ENCODE results near the gene PRF1. TPM values are rescaled to one million over a fixed set of nuclear protein-coding genes. Genes with fewer than 3 reads are reported as not detected.

The PRF1 gene
- total and polyA plus RNA-seq, 2 of the 13 experiments (the other 11 are each of a cell fraction or from before 2014, with no cell fraction given) = 1.00 to 1.4 TPM

DNA sequence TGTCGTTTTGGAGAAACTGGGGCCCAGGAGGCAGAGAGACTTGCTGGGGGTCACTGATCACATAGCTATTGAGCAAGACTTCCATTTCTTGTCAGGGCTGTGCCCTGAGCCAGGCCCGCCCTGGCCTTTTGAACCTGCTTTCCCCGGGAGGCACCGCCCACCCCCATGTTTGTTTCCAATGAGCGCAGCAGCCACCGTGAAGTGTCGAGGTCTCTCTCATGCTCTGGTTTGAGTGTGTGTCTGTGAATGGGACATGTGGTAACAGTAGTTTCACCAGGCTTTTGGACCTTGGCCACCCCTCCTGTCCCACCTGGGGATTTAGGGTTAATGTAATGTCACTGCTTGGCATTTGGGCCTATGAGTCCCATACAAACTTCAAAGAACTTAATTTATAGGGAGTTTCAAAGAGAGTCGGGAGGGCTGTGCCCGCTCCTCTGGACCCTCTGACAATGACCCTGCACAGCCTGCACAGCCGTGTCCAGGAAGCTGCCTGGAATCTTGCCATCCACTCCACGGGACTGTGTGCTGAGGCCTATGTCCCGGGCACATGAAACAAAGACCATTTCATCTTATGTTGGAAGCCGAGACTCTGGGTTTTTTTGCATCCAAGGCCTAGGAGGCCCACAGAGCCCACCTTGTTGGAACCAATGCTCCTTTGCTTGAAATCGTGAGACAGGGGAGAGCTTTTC is 6.3 kb downstream of the PRF1 start (continued):
- TF ChIP-seq HNF4A (CRISPR knock-in tag; IDR thresholded peaks at IDR 0.05) (peak; percentile 81), REL (CRISPR knock-in tag; conservative IDR thresholded peaks at IDR 0.05) (no peak), ZNF549 (CRISPR knock-in tag; IDR thresholded peaks at IDR 0.05) (no peak), BHLHE40 (IDR thresholded peaks at IDR 0.05; ENCODE audit: low read length) (no peak), TRIM24 (CRISPR knock-in tag; IDR thresholded peaks at IDR 0.05) (no peak), PHB2 (IDR thresholded peaks at IDR 0.05; ENCODE audit: partially characterized antibody) (no peak), TBX2 (CRISPR knock-in tag; IDR thresholded peaks at IDR 0.05; ENCODE audit: borderline replicate concordance) (peak; percentile 59), FIP1L1 (IDR thresholded peaks at IDR 0.05; ENCODE audit: borderline replicate concordance, insufficient read depth, low read depth, low read length) (no peak), CREBL2 (CRISPR knock-in tag; IDR thresholded peaks at IDR 0.05; ENCODE audit: borderline replicate concordance) (no peak), ZSCAN25 (CRISPR knock-in tag; IDR thresholded peaks at IDR 0.05) (0 out of 2 replicates have a peak, but pooled peaks have one; percentile 43), MAF1 (CRISPR knock-in tag; IDR thresholded peaks at IDR 0.05; ENCODE audit: borderline replicate concordance) (no peak), ZNF496 (CRISPR knock-in tag; IDR thresholded peaks at IDR 0.05; ENCODE audit: insufficient replicate concordance) (no peak), RAD51 (IDR thresholded peaks at IDR 0.05; ENCODE audit: borderline replicate concordance) (no peak), ZNF275 (CRISPR knock-in tag; IDR thresholded peaks at IDR 0.05; ENCODE audit: borderline replicate concordance) (no peak), ZNF441 (CRISPR knock-in tag; IDR thresholded peaks at IDR 0.05; ENCODE audit: borderline replicate concordance) (no peak), ZNF747 (CRISPR knock-in tag; IDR thresholded peaks at IDR 0.05; ENCODE audit: borderline replicate concordance) (no peak), ZFYVE20 (CRISPR knock-in tag; IDR thresholded peaks at IDR 0.05; ENCODE audit: borderline replicate concordance, low read depth) (no peak), HMGA1 (CRISPR knock-in tag; conservative IDR thresholded peaks at IDR 0.05) (no peak)
- TF ChIP-seq, protein P1, sequence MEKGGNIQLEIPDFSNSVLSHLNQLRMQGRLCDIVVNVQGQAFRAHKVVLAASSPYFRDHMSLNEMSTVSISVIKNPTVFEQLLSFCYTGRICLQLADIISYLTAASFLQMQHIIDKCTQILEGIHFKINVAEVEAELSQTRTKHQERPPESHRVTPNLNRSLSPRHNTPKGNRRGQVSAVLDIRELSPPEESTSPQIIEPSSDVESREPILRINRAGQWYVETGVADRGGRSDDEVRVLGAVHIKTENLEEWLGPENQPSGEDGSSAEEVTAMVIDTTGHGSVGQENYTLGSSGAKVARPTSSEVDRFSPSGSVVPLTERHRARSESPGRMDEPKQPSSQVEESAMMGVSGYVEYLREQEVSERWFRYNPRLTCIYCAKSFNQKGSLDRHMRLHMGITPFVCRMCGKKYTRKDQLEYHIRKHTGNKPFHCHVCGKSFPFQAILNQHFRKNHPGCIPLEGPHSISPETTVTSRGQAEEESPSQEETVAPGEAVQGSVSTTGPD (CRISPR knock-in tag; IDR thresholded peaks at IDR 0.05) = no peak
- TF ChIP-seq, protein P2, sequence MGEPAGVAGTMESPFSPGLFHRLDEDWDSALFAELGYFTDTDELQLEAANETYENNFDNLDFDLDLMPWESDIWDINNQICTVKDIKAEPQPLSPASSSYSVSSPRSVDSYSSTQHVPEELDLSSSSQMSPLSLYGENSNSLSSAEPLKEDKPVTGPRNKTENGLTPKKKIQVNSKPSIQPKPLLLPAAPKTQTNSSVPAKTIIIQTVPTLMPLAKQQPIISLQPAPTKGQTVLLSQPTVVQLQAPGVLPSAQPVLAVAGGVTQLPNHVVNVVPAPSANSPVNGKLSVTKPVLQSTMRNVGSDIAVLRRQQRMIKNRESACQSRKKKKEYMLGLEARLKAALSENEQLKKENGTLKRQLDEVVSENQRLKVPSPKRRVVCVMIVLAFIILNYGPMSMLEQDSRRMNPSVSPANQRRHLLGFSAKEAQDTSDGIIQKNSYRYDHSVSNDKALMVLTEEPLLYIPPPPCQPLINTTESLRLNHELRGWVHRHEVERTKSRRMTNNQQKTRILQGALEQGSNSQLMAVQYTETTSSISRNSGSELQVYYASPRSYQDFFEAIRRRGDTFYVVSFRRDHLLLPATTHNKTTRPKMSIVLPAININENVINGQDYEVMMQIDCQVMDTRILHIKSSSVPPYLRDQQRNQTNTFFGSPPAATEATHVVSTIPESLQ (CRISPR knock-in tag; conservative IDR thresholded peaks at IDR 0.05) = no peak
- TF ChIP-seq, protein P3, sequence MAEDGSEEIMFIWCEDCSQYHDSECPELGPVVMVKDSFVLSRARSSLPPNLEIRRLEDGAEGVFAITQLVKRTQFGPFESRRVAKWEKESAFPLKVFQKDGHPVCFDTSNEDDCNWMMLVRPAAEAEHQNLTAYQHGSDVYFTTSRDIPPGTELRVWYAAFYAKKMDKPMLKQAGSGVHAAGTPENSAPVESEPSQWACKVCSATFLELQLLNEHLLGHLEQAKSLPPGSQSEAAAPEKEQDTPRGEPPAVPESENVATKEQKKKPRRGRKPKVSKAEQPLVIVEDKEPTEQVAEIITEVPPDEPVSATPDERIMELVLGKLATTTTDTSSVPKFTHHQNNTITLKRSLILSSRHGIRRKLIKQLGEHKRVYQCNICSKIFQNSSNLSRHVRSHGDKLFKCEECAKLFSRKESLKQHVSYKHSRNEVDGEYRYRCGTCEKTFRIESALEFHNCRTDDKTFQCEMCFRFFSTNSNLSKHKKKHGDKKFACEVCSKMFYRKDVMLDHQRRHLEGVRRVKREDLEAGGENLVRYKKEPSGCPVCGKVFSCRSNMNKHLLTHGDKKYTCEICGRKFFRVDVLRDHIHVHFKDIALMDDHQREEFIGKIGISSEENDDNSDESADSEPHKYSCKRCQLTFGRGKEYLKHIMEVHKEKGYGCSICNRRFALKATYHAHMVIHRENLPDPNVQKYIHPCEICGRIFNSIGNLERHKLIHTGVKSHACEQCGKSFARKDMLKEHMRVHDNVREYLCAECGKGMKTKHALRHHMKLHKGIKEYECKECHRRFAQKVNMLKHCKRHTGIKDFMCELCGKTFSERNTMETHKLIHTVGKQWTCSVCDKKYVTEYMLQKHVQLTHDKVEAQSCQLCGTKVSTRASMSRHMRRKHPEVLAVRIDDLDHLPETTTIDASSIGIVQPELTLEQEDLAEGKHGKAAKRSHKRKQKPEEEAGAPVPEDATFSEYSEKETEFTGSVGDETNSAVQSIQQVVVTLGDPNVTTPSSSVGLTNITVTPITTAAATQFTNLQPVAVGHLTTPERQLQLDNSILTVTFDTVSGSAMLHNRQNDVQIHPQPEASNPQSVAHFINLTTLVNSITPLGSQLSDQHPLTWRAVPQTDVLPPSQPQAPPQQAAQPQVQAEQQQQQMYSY (CRISPR knock-in tag; IDR thresholded peaks at IDR 0.05) = no peak
